ENCODE data around the gene TIMP3.

- no peak for TF ChIP-seq POLR2A (IDR thresholded peaks at IDR 0.05; ENCODE audit: extremely low read depth, insufficient read length)
- no peak for TF ChIP-seq CTCF (IDR thresholded peaks at IDR 0.05; ENCODE audit: low read depth, low read length)
- no peak for TF ChIP-seq MAX (IDR thresholded peaks at IDR 0.05; ENCODE audit: low read depth, low read length)
- TF ChIP-seq MYC (IDR thresholded peaks at IDR 0.05; ENCODE audit: low read depth, low read length), result no peak
Measured at GRCh38 chr22:32848226-32848625, 46.7 kb downstream of the TIMP3 start.

All from NB4 (cell line).